Esophagus muscularis mucosa (tissue), 4 donors: ENCODE measurements around the gene EPHB1.

Experiments used
- CTCF ChIP-seq, 3 experiments: fragments of 200-600 bp in 2 of 3; fragments of 450-650 bp in 1 of 3; sonication (generic) in 2 of 3; IDR thresholded peaks; one replicate each; pipeline ENCODE4 v1.5.1; 2017 to 2019; ENCODE audit warnings: antibody characterized with exemption in 3 of 3, mild to moderate bottlenecking in 2 of 3, moderate library complexity in 1 of 3
- EP300 ChIP-seq: sonication (generic); formaldehyde crosslinking; IDR thresholded peaks from one replicate; pipeline ENCODE4 v1.6.1; 2017; ENCODE audit warnings: antibody characterized with exemption
- POLR2A ChIP-seq: fragments of 450-650 bp; IDR thresholded peaks from one replicate; pipeline ENCODE4 v1.6.1; 2017; ENCODE audit warnings: antibody characterized with exemption, moderate library complexity, mild to moderate bottlenecking, low read depth
- POLR2AphosphoS5 ChIP-seq, 2 donors: sonication (generic); formaldehyde crosslinking; IDR thresholded peaks; one replicate each; pipeline ENCODE4 v1.6.1; 2017; ENCODE audit warnings: antibody characterized with exemption in 2 of 2

- TF ChIP-seq CTCF (IDR thresholded peaks at IDR 0.05) (no peak), POLR2A (no peak), POLR2AphosphoS5 (IDR thresholded peaks at IDR 0.05) (no peak), EP300 (no peak)
These were observed 177.9 kb downstream of the EPHB1 start for GRCh38 chr3:134972836-134973455.
